GM18505 (cell line): ENCODE measurements around the gene MOCS1.

Experiments used
- ATAC-seq: cut with Tn5 transposase; IDR thresholded peaks from one replicate; pipeline ENCODE4 v1.9.1; 2021; ENCODE audit not compliant: unreplicated experiment
- POLR2A ChIP-seq: IDR thresholded peaks from 4 replicates; pipeline ENCODE4 v1.6.1; 2011; ENCODE audit warnings: borderline replicate concordance; ENCODE audit not compliant: insufficient read depth, insufficient read length; ENCODE audit errors: extremely low read depth

MOCS1 gene

DNA sequence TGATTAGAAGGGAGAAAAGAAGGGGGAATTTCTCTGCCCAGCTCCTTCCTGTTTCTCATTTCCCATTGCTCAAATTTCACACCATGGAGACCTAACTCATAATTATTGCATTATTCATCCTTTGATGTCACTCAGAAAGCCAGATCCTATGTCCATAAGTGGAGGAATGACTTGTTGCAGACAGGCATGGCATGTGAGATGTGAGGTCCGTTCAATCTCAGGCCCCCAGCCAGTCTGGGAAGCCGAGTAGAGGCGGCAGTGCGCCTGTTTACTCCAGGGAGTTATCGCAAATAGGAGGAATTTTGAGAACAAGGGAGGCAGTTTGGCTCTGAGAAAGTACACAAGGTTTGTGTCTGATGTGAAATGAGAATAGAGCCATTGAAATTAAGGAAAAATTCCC is 26.9 kb upstream of the MOCS1 start:
- no peak for TF ChIP-seq POLR2A
- ATAC-seq = no peak

DNA sequence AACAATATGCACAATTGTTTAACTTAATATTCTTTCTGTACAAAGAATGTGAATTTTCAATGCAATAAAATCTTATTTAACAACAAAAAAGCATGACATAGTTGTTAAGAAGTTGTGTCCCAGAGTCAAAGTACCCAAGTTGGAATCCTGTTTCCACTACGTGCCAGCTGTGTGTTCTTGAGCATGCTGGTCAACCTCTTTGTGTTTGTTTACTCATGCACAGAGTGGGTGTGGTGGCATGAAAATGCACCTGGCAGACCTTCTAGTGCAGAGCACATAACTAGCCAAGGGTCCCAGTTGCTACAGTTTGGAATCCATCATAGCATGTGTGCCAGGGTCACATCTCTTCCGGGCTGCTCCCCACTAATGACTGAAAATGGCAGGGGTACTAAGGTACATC is 24.7 kb upstream of the MOCS1 start:
- TF ChIP-seq POLR2A = no peak

DNA sequence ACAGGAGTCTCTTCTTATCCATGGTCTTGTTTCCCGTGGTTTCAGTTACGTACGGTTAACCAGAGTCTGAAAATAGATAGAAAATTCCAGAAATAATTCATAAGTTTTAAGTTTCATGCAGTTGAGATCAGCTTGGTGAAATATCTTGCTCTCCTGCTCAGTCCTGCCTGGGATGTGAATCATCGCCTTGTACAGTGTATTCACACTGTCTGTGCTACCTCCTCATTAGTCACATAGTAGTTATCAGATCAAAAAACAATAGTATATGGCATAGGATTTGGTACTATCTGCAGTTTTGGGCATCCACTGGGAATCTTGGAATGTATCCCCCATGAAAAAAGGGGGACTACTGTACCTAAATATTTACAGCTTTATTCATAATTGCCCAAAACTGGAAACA is 22.7 kb upstream of the MOCS1 start:
- ATAC-seq = no peak
- TF ChIP-seq POLR2A = no peak

More for the DNA sequence above, 24.7 kb upstream of the MOCS1 start:
- ATAC-seq = no peak

DNA sequence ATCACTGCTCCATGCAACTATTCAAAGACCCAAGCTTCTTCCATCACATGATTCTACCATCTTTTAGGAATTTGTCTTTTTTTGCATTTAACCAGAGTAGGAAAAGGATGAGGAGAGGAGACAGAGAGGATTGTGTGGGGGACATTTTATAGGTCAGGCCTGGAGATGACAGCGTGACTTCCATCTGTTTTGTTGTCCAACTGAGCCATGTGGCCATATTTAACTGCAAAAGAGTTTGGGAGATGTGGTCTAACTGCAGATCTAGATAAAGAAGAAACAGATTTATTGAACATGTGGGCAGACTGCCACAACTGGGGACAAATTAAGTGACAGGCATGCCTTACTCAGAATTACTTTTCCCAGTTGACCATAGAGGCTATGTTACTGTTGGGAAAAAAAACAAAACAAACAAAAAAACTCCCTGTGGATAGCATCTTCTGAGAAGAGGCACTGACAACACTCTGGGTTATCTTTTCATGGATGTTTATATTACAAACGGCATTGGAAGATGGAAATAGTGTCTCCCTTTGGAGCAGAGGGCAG is 18.9 kb upstream of the MOCS1 start:
- no peak for TF ChIP-seq POLR2A
- no peak for ATAC-seq

- no peak for TF ChIP-seq POLR2A
- no peak for ATAC-seq
These were observed 17.9 kb upstream of the MOCS1 start for GRCh38 chr6:39952167-39952566.

DNA sequence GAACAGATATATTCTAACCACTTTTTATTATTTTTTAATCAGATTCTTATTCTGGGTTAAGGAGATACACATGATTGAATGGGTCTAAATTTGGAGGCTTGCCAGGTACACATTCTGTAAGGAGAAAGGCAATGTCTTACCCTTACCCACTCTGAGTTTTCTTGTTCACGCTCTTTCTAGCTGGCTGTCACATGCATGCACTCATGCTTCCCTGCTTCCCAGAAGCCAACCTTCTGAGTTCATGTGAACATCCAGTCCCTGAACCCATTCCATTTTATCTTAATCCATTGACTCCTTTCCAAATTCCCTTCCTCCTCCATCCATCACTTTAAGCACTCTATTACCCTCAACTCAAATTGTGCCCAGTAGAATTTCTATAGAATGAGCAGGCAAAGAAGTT is 17.5 kb upstream of the MOCS1 start:
- ATAC-seq = no peak
- TF ChIP-seq POLR2A = no peak

DNA sequence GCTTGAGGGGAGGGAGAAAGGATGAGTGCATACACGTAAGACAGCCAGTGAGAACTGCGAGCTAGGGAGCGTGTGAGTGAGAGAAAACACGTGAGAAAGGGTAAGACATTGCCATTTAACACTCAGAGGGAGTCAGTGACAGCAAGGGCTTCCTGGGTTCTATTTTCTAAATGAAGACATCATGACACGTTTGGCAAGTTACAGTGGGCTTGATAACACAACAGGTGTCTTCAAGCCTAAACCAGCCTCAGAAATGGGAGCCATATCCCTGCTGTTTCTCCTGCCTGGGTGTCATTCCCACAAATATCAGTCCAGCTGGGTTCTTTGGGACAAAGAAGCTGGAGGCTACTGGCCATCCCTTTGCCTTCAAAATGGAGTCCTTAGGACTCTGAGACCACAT is 16.9 kb upstream of the MOCS1 start:
- TF ChIP-seq POLR2A = no peak
- ATAC-seq = no peak

DNA sequence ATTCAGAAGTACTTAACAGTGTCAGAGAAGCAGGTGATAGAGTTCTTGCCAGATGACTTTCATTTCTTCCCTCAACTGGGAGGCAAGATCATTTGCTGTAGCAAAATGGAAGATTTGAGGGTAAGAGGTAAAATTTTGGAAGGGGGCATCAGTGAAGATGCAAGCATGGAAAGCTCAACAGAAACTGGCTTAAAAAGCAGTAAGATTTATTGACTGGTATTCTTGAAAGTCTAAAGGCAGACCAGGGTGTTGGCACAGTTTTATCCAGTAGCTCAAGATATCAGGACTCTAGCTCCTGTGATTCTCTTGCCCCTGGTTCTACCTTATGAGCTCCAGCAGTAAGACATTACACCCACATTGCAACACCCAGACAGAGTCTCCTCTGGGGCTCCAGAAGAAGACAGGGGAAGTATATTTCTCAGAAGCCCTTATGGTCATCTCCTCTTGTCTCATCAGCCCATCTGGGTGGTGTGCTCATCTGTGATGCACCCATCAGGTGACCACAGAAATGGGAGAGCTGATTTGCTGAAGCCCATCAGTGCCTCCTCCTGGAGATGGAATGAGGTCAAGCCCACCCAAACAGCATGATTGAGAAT is 16.0 kb upstream of the MOCS1 start:
- ATAC-seq = no peak
- no peak for TF ChIP-seq POLR2A

DNA sequence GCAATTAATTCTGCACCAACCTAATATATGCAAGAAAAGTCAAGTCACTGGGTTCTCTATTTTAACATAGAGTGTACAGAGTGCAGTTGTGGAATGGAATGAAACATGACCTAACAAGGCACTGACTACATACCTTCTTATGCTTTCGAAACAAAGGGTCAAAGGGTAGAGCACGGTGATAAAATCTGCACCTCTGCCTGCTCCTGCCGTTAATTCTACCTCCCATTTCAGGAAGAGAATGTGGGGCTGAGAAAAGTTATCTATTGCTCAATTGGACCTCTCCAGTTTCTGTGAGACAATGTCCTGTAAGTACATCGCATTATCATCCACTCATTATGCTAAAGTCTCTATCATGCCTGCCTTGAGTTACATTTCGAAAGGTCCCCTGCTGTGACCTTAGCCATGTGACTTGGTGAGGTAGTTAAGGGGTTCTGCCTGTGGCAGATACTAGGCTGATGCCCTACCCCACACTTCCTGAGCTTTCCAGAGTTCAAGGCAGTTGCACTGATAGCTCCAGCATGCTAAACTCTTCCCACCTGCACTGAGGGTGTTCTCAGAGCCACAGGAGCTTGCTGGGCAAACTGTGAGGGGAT is 14.0 kb upstream of the MOCS1 start:
- no peak for ATAC-seq
- no peak for TF ChIP-seq POLR2A

DNA sequence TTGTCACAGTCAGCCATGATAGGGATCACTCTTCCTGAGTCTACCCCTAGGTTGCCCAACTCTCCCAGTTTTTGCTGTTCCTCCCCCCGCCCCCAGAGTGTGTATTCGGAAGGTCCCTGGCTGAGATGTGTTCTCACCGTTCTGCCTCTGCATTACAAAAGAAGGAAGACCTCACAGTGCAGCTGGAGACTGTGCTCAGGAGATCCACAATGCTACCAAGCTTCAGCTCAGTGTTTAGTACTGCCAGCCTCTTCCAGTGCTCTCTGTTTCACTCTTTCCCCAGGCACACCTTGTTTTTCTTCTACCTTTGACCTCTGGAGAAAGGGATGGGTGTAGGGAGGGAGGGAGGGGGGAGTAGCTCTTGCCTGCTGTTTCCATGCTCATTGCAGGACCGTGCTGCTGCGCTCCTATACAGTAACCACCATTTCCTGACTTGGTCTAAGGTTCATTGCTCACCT is 13.4 kb upstream of the MOCS1 start:
- ATAC-seq = no peak
- no peak for TF ChIP-seq POLR2A

- ATAC-seq = no peak
- no peak for TF ChIP-seq POLR2A
These were observed 11.4 kb upstream of the MOCS1 start for GRCh38 chr6:39945626-39946025.

GRCh38 chr6:39942903-39943580 is 8.8 kb upstream of the MOCS1 start:
- no peak for ATAC-seq
- no peak for TF ChIP-seq POLR2A

- TF ChIP-seq POLR2A = no peak
- no peak for ATAC-seq
These were observed 7.6 kb upstream of the MOCS1 start for GRCh38 chr6:39941820-39942219.

GRCh38 chr6:39941138-39941537 is 6.9 kb upstream of the MOCS1 start:
- ATAC-seq = no peak
- no peak for TF ChIP-seq POLR2A
